Cardiac atrium fibroblast (primary cell): Measurements from ENCODE around the gene ODAD4. TPM values are rescaled to one million over a fixed set of nuclear protein-coding genes. Genes with fewer than 3 reads are reported as not detected.

Source experiments
- total RNA-seq: library from RNA; depleted of rRNA; stranded (reverse); fragments of >200 nt; gene quantifications from 2 replicates; pipeline ENCODE4 v1.2.3, GENCODE V29; 2015

The ODAD4 gene, protein sequence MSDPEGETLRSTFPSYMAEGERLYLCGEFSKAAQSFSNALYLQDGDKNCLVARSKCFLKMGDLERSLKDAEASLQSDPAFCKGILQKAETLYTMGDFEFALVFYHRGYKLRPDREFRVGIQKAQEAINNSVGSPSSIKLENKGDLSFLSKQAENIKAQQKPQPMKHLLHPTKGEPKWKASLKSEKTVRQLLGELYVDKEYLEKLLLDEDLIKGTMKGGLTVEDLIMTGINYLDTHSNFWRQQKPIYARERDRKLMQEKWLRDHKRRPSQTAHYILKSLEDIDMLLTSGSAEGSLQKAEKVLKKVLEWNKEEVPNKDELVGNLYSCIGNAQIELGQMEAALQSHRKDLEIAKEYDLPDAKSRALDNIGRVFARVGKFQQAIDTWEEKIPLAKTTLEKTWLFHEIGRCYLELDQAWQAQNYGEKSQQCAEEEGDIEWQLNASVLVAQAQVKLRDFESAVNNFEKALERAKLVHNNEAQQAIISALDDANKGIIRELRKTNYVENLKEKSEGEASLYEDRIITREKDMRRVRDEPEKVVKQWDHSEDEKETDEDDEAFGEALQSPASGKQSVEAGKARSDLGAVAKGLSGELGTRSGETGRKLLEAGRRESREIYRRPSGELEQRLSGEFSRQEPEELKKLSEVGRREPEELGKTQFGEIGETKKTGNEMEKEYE
- 0.16 and 0.18 TPM in 2 replicates for total RNA-seq

GRCh38 chr17:41930009-41930832 is at the start of gene ODAD4:
TSS of gene ODAD4 (plus strand) at chr17:41930617. CDS start at chr17:41930724, 107 bp downstream.

DNA sequence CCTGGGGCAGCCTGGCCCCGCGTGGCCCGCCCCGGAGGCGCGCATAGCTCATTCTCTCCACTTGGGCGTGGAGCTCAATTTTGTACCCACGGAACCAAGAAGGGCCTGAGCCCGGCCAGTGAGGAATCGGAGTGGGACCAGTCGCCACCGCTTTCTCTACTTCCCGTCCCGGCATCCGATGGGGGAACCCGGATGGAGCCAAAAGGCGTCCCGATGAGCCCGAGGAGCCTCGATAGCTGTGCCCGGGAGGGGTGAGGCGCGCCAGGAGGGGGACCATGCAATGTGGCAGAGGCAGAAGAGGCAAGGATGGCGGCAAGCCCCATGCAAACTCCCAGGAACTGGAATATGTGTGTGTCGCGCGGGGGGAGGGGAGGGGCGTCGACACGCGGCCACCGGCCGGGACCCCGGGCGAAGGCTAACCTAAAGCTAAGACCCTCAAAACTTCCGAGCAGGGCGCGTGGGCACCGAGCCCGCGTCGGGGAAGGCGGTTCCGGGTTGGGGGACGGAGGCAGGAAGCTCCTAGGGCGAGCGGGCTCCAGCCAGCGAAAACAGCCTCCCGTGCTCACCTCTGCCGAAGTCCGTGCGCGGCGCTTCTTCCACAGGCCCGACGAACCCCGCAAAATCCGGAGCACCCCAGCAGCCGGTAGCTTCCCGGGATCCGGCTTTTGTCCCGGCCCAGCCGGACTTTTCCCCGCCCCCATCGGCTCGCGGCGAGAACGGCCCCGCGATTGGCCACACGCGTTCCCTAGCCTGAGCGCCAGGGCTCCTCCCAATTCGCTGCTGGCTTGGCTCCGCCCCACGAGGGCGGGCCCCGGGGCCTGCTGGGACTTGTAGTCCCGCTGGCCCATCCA is 11.9 kb upstream of the ODAD4 start, which contains the start of gene ACLY:
ACLY (minus strand) TSS at position 638 of the 851 bp plus-strand sequence. CDS start 5,078 bp downstream, outside the sequence.

DNA sequence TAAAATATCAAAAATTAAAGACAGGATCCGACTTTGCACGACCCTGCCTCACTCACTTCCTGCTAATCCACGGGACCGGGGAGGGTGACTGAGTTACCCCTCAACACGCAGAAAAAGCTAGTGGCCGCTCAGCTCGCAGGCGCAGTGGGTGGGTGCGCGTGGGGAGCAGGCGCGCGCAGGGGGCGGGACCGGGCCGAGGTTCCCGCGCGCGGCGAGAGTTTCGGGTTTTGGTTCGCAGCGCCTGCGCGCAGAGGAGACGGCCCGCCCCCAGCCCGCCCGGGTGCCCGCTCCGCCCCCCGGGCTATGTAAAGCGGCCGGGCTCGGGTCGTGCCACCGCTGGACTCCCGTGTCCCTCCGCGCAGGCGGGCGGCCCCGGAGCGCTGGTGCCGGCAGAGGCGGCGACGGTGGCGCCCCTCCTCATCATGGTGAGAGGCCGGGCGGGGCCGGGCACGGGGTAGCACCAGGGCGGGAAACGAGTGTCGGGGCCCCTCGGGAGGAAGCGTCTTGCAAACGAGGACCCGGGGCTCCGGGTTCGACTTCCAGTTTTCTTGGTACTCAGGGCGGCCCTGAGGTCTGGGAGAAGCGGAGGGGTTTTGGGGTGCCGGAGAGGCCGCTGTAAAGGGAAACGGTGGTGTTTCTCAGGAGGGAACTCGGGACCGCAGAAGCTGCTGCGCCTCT is 36.2 kb downstream of the ODAD4 start, which contains the start of gene CNP:
CNP (plus strand) TSS at position 333 of the 678 bp plus-strand sequence; CDS start at position 423, 90 bp downstream.

Other genes with a start within 250 kb of the ODAD4 start
- gene EIF1, start 241.7 kb upstream of the ODAD4 start, total RNA-seq = 109 and 140 TPM in 2 replicates
- not detected in 2 replicates for gene GAST, start 218.3 kb upstream of the ODAD4 start, total RNA-seq
- gene HAP1, start 196.0 kb upstream of the ODAD4 start, total RNA-seq = not detected in 2 replicates
- 54.1 and 57.0 TPM in 2 replicates for gene JUP, start 143.9 kb upstream of the ODAD4 start, total RNA-seq
- 86.3 and 93.0 TPM in 2 replicates for gene P3H4, start 118.7 kb upstream of the ODAD4 start, total RNA-seq
- 676 and 811 TPM in 2 replicates for gene FKBP10, start 117.6 kb upstream of the ODAD4 start, total RNA-seq
- 43.9 and 65.1 TPM in 2 replicates for gene NT5C3B, start 94.4 kb upstream of the ODAD4 start, total RNA-seq
- gene KLHL10, start 92.8 kb upstream of the ODAD4 start, total RNA-seq = not detected in 2 replicates
- gene KLHL11, start 65.2 kb upstream of the ODAD4 start, total RNA-seq = 17.1 and 23.3 TPM in 2 replicates
- gene ACLY, start 11.7 kb upstream of the ODAD4 start, total RNA-seq = 187 and 262 TPM in 2 replicates
- 64.6 and 82.6 TPM in 2 replicates for gene CNP, start 36.2 kb downstream of the ODAD4 start, total RNA-seq
- gene DNAJC7, start 86.8 kb downstream of the ODAD4 start, total RNA-seq = 51.7 and 54.7 TPM in 2 replicates
- 60.7 and 84.6 TPM in 2 replicates for gene NKIRAS2, start 89.5 kb downstream of the ODAD4 start, total RNA-seq
- gene C17orf113, start 120.0 kb downstream of the ODAD4 start, total RNA-seq = 0.18 and 0.49 TPM in 2 replicates
- not detected in 2 replicates for gene ZNF385C, start 167.9 kb downstream of the ODAD4 start, total RNA-seq
- gene DHX58, start 182.1 kb downstream of the ODAD4 start, total RNA-seq = 6.3 and 10.4 TPM in 2 replicates
- gene KAT2A, start 190.8 kb downstream of the ODAD4 start, total RNA-seq = 9.9 and 10.2 TPM in 2 replicates
- gene HSPB9, start 192.2 kb downstream of the ODAD4 start, total RNA-seq = not detected in 2 replicates
- gene RAB5C, start 224.4 kb downstream of the ODAD4 start, total RNA-seq = 120 and 154 TPM in 2 replicates